PC-9 (cell line): Measurements from ENCODE around the gene STAB1. TPM values are rescaled to one million over a fixed set of nuclear protein-coding genes. Genes with fewer than 3 reads are reported as not detected.
"Not testable (repeated sequence)": the region's sequence is repeated elsewhere in the genome, so short reads cannot be mapped to it uniquely, and the experiment has no call there.

Source experiments
- BruUV-seq: library from RNA; stranded (reverse); fragments of 400-500 nt; replicated peaks from 2 replicates; lab custom pipeline; 2021; lab: Mats Ljungman, UMichigan
- CTCF ChIA-PET: fragments of 300-600 bp; sonication (Branson Sonifier 250); formaldehyde crosslinking; loops from one replicate; lab custom pipeline; 2022; ENCODE audit warnings: antibody characterized with exemption; lab: Charles Lee
- POLR2A ChIA-PET: fragments of 300-600 bp; sonication (Branson Sonifier 250); formaldehyde crosslinking; loops from one replicate; lab custom pipeline; 2022; ENCODE audit warnings: antibody characterized with exemption; ENCODE audit not compliant: unreplicated experiment; lab: Charles Lee
- DNase-seq, 2 experiments: peaks; one replicate each; pipeline versions ENCODE4 v3.0.0 to v3.0.0-alpha.2; 2015 to 2022; ENCODE audit warnings: mixed read lengths in 1 of 2
- H2AFZ ChIP-seq: fragments of 200-600 bp; sonication (generic); 2 replicates; pipeline ENCODE4 v1.8.1; 2017; ENCODE audit warnings: antibody characterized with exemption
- H3F3A ChIP-seq: fragments of 200-600 bp; sonication (generic); 2 replicates; pipeline ENCODE4 v1.8.1; 2017; ENCODE audit warnings: antibody characterized with exemption, mild to moderate bottlenecking, low read depth; ENCODE audit not compliant: insufficient read depth
- H3K27ac ChIP-seq: fragments of 200-600 bp; sonication (generic); 2 replicates; pipeline ENCODE4 v1.6.1; 2016; ENCODE audit warnings: mixed run types
- H3K27me3 ChIP-seq: fragments of 200-600 bp; sonication (generic); 2 replicates; pipeline ENCODE4 v1.6.1; 2016; ENCODE audit warnings: low read depth, mixed run types; ENCODE audit not compliant: insufficient read depth
- H3K36me3 ChIP-seq: fragments of 200-600 bp; sonication (generic); 2 replicates; pipeline ENCODE4 v1.6.1; 2016; ENCODE audit warnings: low read depth, mixed run types
- H3K4me1 ChIP-seq: fragments of 200-600 bp; sonication (generic); replicated peaks from 2 replicates; pipeline ENCODE4 v1.6.1; 2016; ENCODE audit warnings: mixed run types; ENCODE audit not compliant: insufficient read depth
- H3K4me2 ChIP-seq: fragments of 200-600 bp; sonication (generic); 2 replicates; pipeline ENCODE4 v1.6.1; 2017; ENCODE audit warnings: mixed run types
- H3K4me3 ChIP-seq: fragments of 200-600 bp; sonication (generic); 2 replicates; pipeline ENCODE4 v1.6.1; 2016; ENCODE audit warnings: mixed run types
- H3K79me2 ChIP-seq: fragments of 200-600 bp; sonication (generic); 2 replicates; pipeline ENCODE4 v1.6.1; 2017; ENCODE audit warnings: low read depth, mixed run types
- H3K9me2 ChIP-seq: fragments of 200-600 bp; sonication (generic); 2 replicates; pipeline ENCODE4 v1.8.1; 2017; ENCODE audit warnings: mild to moderate bottlenecking; ENCODE audit not compliant: insufficient read depth
- H3K9me3 ChIP-seq: fragments of 200-600 bp; sonication (generic); 2 replicates; pipeline ENCODE4 v1.8.1; 2016; ENCODE audit warnings: low read depth; ENCODE audit not compliant: insufficient read depth
- H4K20me1 ChIP-seq: fragments of 200-600 bp; sonication (generic); 2 replicates; pipeline ENCODE4 v1.8.1; 2017; ENCODE audit not compliant: insufficient read depth
- EZH2 ChIP-seq: fragments of 200-600 bp; sonication (generic); IDR thresholded peaks from 2 replicates; pipeline ENCODE4 v1.8.0; 2017; ENCODE audit warnings: antibody characterized with exemption, low read depth
- intact Hi-C: fragments of 100-400 bp; cut with micrococcal nuclease; formaldehyde crosslinking; loops from one replicate; pipeline ENCODE4 v1.10.0; 2022; ENCODE audit not compliant: unreplicated experiment
- total RNA-seq: library from RNA; stranded (reverse); gene quantifications from 2 replicates; pipeline ENCODE4 v1.2.3, GENCODE V29; 2021
- TF ChIP-seq, protein P1 (sequence below): fragments of 200-600 bp; sonication (generic); conservative IDR thresholded peaks from 2 replicates; pipeline ENCODE4 v1.6.1; 2017; ENCODE audit warnings: mixed run types, antibody characterized with exemption, mild to moderate bottlenecking, moderate library complexity

The STAB1 gene
- total RNA-seq, 1 experiment from 2014 or later, result 0.04 TPM

DNA sequence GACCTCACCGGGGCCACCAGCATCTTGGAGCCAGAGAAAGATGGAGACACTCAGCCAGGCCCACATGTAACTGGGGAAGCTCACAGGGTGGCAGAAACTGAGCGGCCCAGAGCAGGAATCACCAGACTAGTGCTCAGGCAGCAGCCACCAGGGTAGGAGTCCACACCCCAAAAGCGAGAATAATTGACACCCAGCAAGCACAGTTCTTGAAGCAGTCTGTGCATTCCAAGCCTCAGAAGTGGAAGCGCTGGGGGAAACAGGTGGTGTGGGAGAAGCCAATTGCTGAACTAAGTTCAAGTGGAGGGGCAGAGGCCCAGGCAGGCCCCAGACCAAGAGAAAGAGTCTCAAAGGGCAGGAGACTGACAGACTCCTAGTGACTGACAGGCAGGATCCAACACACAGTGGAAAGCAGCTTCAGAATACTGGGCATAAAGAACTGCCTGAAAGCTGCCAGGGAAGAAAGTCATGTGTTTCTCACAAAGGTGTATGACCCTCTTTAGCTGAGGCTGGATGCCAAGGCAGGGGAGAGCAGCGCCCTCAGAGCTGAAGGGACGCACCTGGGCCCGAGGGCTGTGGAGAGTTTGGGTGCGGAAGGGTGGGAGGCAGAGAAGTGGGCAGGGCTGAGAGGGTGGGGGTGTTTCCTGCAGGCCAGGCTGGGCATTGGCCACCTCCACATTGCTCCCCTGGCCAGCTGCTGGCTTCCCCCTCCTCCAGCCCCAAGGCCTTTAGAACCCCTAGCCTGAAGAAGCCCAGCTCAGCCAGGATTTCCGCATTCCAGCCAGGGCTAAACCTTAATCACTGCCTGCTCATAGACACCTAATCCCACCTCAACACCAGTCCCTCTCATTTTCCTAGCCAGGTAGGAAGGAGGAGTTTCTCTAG lies 30.8 kb downstream of the STAB1 start:
- Histone ChIP-seq H3K27ac (0 out of 2 replicates have a peak overlapping the region, but pooled peaks have one; percentile 23), H3K9me3 (no peaks in the 10 kb centered on the region), H3K9me2 (no peaks in the 10 kb centered on the region), H4K20me1 (no peaks in the 10 kb centered on the region), H3K36me3 (no peaks in the 10 kb centered on the region), H3F3A (peaks cover 7% of the 10 kb centered on the region; the same call in 1 of the 2 replicates), H3K27me3 (no peaks in the 10 kb centered on the region), H3K4me2 (0 out of 2 replicates have a peak overlapping the region, but pooled peaks have one; percentile 4), H2AFZ (no peak overlapping the region), H3K79me2 (no peaks in the 10 kb centered on the region), H3K4me1 (peaks cover 9% of the 10 kb centered on the region; the same call in 1 of the 2 replicates), H3K4me3 (no peak overlapping the region)
- BruUV-seq, result no TSS peak
- intact Hi-C loops, result loop anchor here (2.0 kb wide), 2 partner anchors 71 to 145 kb away; partner anchors contain the start of genes NISCH and TNNC1
- TF ChIP-seq, protein P1, sequence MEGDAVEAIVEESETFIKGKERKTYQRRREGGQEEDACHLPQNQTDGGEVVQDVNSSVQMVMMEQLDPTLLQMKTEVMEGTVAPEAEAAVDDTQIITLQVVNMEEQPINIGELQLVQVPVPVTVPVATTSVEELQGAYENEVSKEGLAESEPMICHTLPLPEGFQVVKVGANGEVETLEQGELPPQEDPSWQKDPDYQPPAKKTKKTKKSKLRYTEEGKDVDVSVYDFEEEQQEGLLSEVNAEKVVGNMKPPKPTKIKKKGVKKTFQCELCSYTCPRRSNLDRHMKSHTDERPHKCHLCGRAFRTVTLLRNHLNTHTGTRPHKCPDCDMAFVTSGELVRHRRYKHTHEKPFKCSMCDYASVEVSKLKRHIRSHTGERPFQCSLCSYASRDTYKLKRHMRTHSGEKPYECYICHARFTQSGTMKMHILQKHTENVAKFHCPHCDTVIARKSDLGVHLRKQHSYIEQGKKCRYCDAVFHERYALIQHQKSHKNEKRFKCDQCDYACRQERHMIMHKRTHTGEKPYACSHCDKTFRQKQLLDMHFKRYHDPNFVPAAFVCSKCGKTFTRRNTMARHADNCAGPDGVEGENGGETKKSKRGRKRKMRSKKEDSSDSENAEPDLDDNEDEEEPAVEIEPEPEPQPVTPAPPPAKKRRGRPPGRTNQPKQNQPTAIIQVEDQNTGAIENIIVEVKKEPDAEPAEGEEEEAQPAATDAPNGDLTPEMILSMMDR, result no peak
- no peak for TF ChIP-seq EZH2
- DNase-seq, result peak; percentile 86 to 94
- ChIA-PET CTCF (no interaction called here), POLR2A (interaction anchor here (0.6 to 1.1 kb wide), 5 partner anchors 10 to 249 kb away, joined by 3 to 7 read pairs (median 3); partner anchors contain the start of gene UQCC5)

DNA sequence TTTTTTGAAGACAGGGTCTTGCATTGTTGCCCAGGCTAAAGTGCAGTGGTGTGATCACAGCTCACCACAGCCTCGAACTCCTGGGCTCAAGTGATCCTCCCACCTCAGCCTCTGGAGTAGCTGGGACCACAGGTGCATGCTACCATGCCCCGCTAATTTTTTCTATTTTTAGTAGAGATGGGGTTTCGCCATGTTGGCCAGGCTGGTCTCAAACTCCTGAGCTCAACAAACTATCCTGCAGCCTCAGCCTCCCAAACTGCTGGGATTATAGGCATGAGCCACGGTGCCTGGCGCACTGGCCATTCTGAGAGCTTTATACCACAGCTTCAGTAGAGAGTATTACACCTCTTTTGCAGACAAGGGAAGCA lies 31.5 kb downstream of the STAB1 start:
- H3K79me2 ChIP-seq, H2AFZ ChIP-seq, H3K27ac ChIP-seq, BruUV-seq, H3K36me3 ChIP-seq, H3K27me3 ChIP-seq, DNase-seq, H3F3A ChIP-seq, H3K9me2 ChIP-seq, H3K4me3 ChIP-seq, H3K4me1 ChIP-seq, H3K9me3 ChIP-seq, H4K20me1 ChIP-seq: not testable (repeated sequence)
- intact Hi-C loops, result loop anchor here (2.0 kb wide), 2 partner anchors 72 to 144 kb away; partner anchors contain the start of genes NISCH and TNNC1
- ChIA-PET CTCF (interaction anchor here (0.6 kb wide), 1 partner anchor 125 kb away, joined by 3 read pairs; no protein-coding TSS in a partner anchor), POLR2A (interaction anchor here (0.6 to 1.1 kb wide), 4 partner anchors 10 to 250 kb away, joined by 3 to 7 read pairs (median 4); partner anchors contain the start of gene UQCC5)
- H3K4me2 ChIP-seq, result 0 out of 2 replicates have a peak overlapping the region, but pooled peaks have one; percentile 4

GRCh38 chr3:52527039-52527731 lies 32.0 kb downstream of the STAB1 start:
- H3K4me3 ChIP-seq, result no peak overlapping the region
- peak in 1 of 2 experiments; percentile 52 for DNase-seq
- no peaks in the 10 kb centered on the region for H3K27me3 ChIP-seq
- no peaks in the 10 kb centered on the region for H3K9me2 ChIP-seq
- H3K27ac ChIP-seq, result no peak overlapping the region
- H3K36me3 ChIP-seq, result no peaks in the 10 kb centered on the region
- intact Hi-C loops, result loop anchor here (2.0 kb wide), 2 partner anchors 72 to 144 kb away; partner anchors contain the start of genes NISCH and TNNC1
- no peaks in the 10 kb centered on the region for H3K9me3 ChIP-seq
- no peak overlapping the region for H2AFZ ChIP-seq
- no peak for TF ChIP-seq EZH2
- TF ChIP-seq, protein P1, result no peak
- CTCF ChIA-PET, result interaction anchor here (0.6 kb wide), 1 partner anchor 125 kb away, joined by 3 read pairs; no protein-coding TSS in a partner anchor
- no peaks in the 10 kb centered on the region for H4K20me1 ChIP-seq
- H3K4me2 ChIP-seq, result 0 out of 2 replicates have a peak overlapping the region, but pooled peaks have one; percentile 4
- POLR2A ChIA-PET, result interaction anchor here (0.6 to 1.1 kb wide), 2 partner anchors 9 to 325 kb away, joined by 3 to 7 read pairs; partner anchors contain the start of gene UQCC5
- BruUV-seq, result no TSS peak
- H3K4me1 ChIP-seq, result peaks cover 10% of the 10 kb centered on the region
- H3F3A ChIP-seq, result peaks cover 7% of the 10 kb centered on the region; the same call in 1 of the 2 replicates
- 0 out of 2 replicates have a peak, but pooled peaks cover 5% of the 10 kb centered on the region for H3K79me2 ChIP-seq
